ENCODE results near the gene BMF. TPM values are rescaled to one million over a fixed set of nuclear protein-coding genes. Genes with fewer than 3 reads are reported as not detected.

BMF gene
- total and polyA plus RNA-seq, 4 experiments from 2014 or later = 0.55 to 13.7 (median 7.1) TPM

- Histone ChIP-seq H3K9me3 (ENCODE audit: control insufficient read depth in 1 of 2, low read length in 2 of 2) (no peaks in the 10 kb centered on the region), H3K27ac (ENCODE audit: low read depth, low read length) (no peak overlapping the region), H3K36me3 (ENCODE audit: insufficient read depth, low read length) (no peaks in the 10 kb centered on the region), H3K27me3 (ENCODE audit: insufficient read depth, low read length) (no peaks in the 10 kb centered on the region), H3K4me1 (ENCODE audit: insufficient read depth, low read length) (peaks cover 40% of the 10 kb centered on the region), H3K4me3 (ENCODE audit: low read length in 2 of 2) (no peak overlapping the region)
- ChIA-PET POLR2A (ENCODE audit: partially characterized antibody) (interaction anchor here (1.0 to 2.1 kb wide), 5 partner anchors 9 to 44 kb away, joined by 3 to 7 read pairs (median 4); partner anchors contain the start of gene SRP14), CTCF (ENCODE audit: partially characterized antibody) (interaction anchor here (1.0 to 3.1 kb wide), 6 partner anchors 9 to 283 kb away, joined by 3 to 23 read pairs (median 7); no protein-coding TSS in a partner anchor)
- Mint-ChIP-seq H3K4me3 (peak overlapping the region; percentile 17 to 80 (median 70)), H3K27me3 (no peaks in the 10 kb centered on the region), H3K27ac (peak overlapping the region in 6 of 7 donors; percentile 65 to 89 (median 76)), H3K9me3 (no peaks in the 10 kb centered on the region), H3K36me3 (peaks cover 1 to 14% of the 10 kb centered on the region in 2 donors), H3K4me1 (peaks cover 24 to 56% (median 36%) of the 10 kb centered on the region in 4 donors)
- DNase-seq = peak in 3 of 5 donors; percentile 15 to 35 (median 25)
- intact Hi-C loops (cut with micrococcal nuclease) = no loop called here
Measured at GRCh38 chr15:40054855-40055575, 53.7 kb downstream of the BMF start.

DNA sequence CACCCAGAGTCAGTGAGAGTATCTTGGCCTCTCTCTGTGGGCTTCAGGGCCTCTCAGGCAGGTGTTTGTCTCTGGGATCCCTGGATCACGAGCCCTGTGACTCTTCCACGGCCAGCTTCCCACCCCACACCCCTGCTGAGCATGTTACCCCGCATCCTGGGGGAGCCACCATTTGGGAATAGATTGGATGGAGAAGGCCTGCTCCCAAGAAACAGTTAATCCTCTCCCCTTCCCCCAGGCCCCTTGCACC lies 54.1 kb downstream of the BMF start:
- Histone ChIP-seq H3K4me3 (ENCODE audit: low read length in 2 of 2) (no peak overlapping the region), H3K36me3 (ENCODE audit: insufficient read depth, low read length) (no peaks in the 10 kb centered on the region), H3K27ac (ENCODE audit: low read depth, low read length) (no peak overlapping the region), H3K27me3 (ENCODE audit: insufficient read depth, low read length) (no peaks in the 10 kb centered on the region), H3K9me3 (ENCODE audit: control insufficient read depth in 1 of 2, low read length in 2 of 2) (no peaks in the 10 kb centered on the region), H3K4me1 (ENCODE audit: insufficient read depth, low read length) (peaks cover 45% of the 10 kb centered on the region)
- intact Hi-C loops (cut with micrococcal nuclease) = no loop called here
- H3K4me1 Mint-ChIP-seq = peaks cover 25 to 61% (median 39%) of the 10 kb centered on the region in 4 donors
- CTCF ChIA-PET (ENCODE audit: partially characterized antibody) = interaction anchor here (1.0 to 3.1 kb wide), 4 partner anchors 9 to 283 kb away, joined by 3 to 23 read pairs (median 8); no protein-coding TSS in a partner anchor
- no peaks in the 10 kb centered on the region for H3K9me3 Mint-ChIP-seq
- no peaks in the 10 kb centered on the region for H3K27me3 Mint-ChIP-seq
- POLR2A ChIA-PET (ENCODE audit: partially characterized antibody) = interaction anchor here (1.0 to 2.1 kb wide), 5 partner anchors 8 to 44 kb away, joined by 3 to 7 read pairs (median 4); partner anchors contain the start of gene SRP14
- peak overlapping the region in 3 of 8 donors; percentile 17 to 80 (median 65) for H3K4me3 Mint-ChIP-seq
- no peak overlapping the region for H3K27ac Mint-ChIP-seq
- peaks cover 1 to 12% of the 10 kb centered on the region in 2 donors for H3K36me3 Mint-ChIP-seq
- DNase-seq = no peak

- Mint-ChIP-seq H3K9me3 (no peaks in the 10 kb centered on the region), H3K36me3 (peaks cover 1 to 10% of the 10 kb centered on the region in 2 donors), H3K4me3 (peak overlapping the region in 4 of 8 donors; percentile 5 to 57 (median 14)), H3K27me3 (no peaks in the 10 kb centered on the region), H3K27ac (peak overlapping the region in 5 of 7 donors; percentile 0 to 90 (median 72)), H3K4me1 (peaks cover 30 to 66% (median 44%) of the 10 kb centered on the region in 4 donors)
- H3K4me3 ChIP-seq (ENCODE audit: low read length in 2 of 2) = no peak overlapping the region
- H3K27me3 ChIP-seq (ENCODE audit: insufficient read depth, low read length) = no peaks in the 10 kb centered on the region
- no peaks in the 10 kb centered on the region for H3K36me3 ChIP-seq (ENCODE audit: insufficient read depth, low read length)
- POLR2A ChIA-PET (ENCODE audit: partially characterized antibody) = interaction anchor here (1.0 to 2.1 kb wide), 5 partner anchors 8 to 45 kb away, joined by 3 to 7 read pairs (median 4); partner anchors contain the start of gene SRP14
- H3K27ac ChIP-seq (ENCODE audit: low read depth, low read length) = no peak overlapping the region
- intact Hi-C loops (cut with micrococcal nuclease) = no loop called here
- no peaks in the 10 kb centered on the region for H3K9me3 ChIP-seq (ENCODE audit: control insufficient read depth in 1 of 2, low read length in 2 of 2)
- H3K4me1 ChIP-seq (ENCODE audit: insufficient read depth, low read length) = peaks cover 50% of the 10 kb centered on the region
- no peak for DNase-seq
- CTCF ChIA-PET (ENCODE audit: partially characterized antibody) = interaction anchor here (1.0 to 3.1 kb wide), 4 partner anchors 8 to 284 kb away, joined by 3 to 23 read pairs (median 8); no protein-coding TSS in a partner anchor
Measured at GRCh38 chr15:40053831-40054604, 54.7 kb downstream of the BMF start.

DNA sequence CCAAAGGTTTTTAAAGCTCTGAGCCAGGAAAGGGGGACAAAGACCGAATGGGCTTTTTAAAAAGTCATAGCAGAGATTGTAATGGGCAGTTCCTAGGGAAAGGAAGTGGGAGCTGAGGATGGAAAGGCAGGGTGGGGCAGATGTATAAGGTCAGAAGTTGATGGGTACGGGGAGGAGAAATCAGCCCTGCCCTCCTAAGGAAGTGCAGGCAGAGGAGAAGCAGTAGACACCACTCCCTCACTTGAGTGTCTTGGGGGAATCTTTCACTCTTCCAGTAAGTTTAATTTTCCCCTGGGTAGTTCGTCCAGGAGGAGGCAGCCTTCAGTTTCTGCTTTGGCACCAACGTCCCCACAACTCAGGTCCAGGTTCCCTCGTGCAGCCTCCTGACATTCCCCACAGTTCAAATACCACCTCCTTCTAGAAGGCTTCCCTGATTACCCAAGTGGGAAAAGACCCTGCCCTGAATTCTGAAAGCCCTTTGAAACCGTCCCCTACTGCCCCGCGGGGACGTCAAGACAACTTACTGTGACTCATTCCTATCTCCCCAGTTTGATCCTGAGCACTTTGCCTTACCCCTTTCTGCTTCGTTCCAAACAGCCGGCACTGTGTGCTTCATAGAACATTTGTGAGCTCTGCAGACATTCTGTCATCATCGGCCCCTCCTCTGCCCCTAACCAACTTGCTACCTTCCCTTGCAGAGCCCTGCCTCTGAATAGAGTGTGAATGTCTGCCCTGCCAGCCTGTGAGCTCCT lies 55.4 kb downstream of the BMF start:
- DNase-seq = no peak
- Mint-ChIP-seq H3K4me1 (peaks cover 33 to 69% (median 47%) of the 10 kb centered on the region in 4 donors), H3K27me3 (no peaks in the 10 kb centered on the region), H3K27ac (peak overlapping the region in 4 of 7 donors; percentile 10 to 90 (median 85)), H3K4me3 (peak overlapping the region in 4 of 8 donors; percentile 5 to 57 (median 14)), H3K36me3 (peaks cover 1 to 6% of the 10 kb centered on the region in 2 donors), H3K9me3 (no peaks in the 10 kb centered on the region)
- Histone ChIP-seq H3K4me1 (ENCODE audit: insufficient read depth, low read length) (peaks cover 56% of the 10 kb centered on the region), H3K36me3 (ENCODE audit: insufficient read depth, low read length) (no peaks in the 10 kb centered on the region), H3K27me3 (ENCODE audit: insufficient read depth, low read length) (no peaks in the 10 kb centered on the region), H3K4me3 (ENCODE audit: low read length in 2 of 2) (no peak overlapping the region), H3K9me3 (ENCODE audit: control insufficient read depth in 1 of 2, low read length in 2 of 2) (no peaks in the 10 kb centered on the region), H3K27ac (ENCODE audit: low read depth, low read length) (no peak overlapping the region)
- intact Hi-C loops (cut with micrococcal nuclease) = no loop called here
- POLR2A ChIA-PET (ENCODE audit: partially characterized antibody) = interaction anchor here (2.1 kb wide), 1 partner anchor 45 kb away, joined by 7 read pairs; no protein-coding TSS in a partner anchor
- CTCF ChIA-PET (ENCODE audit: partially characterized antibody) = interaction anchor here (1.1 to 3.1 kb wide), 5 partner anchors 7 to 226 kb away, joined by 3 to 23 read pairs (median 9); no protein-coding TSS in a partner anchor

DNA sequence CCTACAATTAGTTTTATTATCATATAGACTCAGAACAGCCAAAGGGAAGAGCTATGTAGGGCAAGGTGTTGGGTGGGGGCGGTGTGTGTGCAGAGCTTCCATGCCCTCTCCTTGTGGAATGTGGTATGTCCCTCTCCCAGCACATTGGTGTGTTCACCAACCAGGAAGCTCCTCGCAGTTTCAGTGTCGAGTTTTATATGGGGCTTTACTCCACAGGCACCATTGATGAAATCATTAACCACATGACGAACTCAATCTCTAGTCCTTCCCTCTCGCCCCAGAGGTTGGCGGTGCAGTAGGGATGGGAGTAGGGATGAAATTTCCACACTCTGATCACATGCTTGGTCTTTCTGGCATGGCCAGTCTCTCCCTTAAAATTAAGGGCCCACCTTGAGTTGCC lies 56.1 kb downstream of the BMF start:
- Mint-ChIP-seq H3K27me3 (no peaks in the 10 kb centered on the region), H3K9me3 (no peaks in the 10 kb centered on the region), H3K4me3 (no peak overlapping the region), H3K27ac (no peak overlapping the region), H3K4me1 (peaks cover 37 to 72% (median 49%) of the 10 kb centered on the region in 4 donors), H3K36me3 (peaks cover under 1 to 1% of the 10 kb centered on the region in 2 donors)
- no peak overlapping the region for H3K4me3 ChIP-seq (ENCODE audit: low read length in 2 of 2)
- intact Hi-C loops (cut with micrococcal nuclease) = no loop called here
- no peak for DNase-seq
- no peaks in the 10 kb centered on the region for H3K36me3 ChIP-seq (ENCODE audit: insufficient read depth, low read length)
- no peak overlapping the region for H3K27ac ChIP-seq (ENCODE audit: low read depth, low read length)
- H3K27me3 ChIP-seq (ENCODE audit: insufficient read depth, low read length) = no peaks in the 10 kb centered on the region
- peaks cover 63% of the 10 kb centered on the region for H3K4me1 ChIP-seq (ENCODE audit: insufficient read depth, low read length)
- ChIA-PET CTCF (ENCODE audit: partially characterized antibody) (interaction anchor here (0.8 to 2.7 kb wide), 5 partner anchors 9 to 226 kb away, joined by 3 to 11 read pairs (median 4); no protein-coding TSS in a partner anchor), POLR2A (ENCODE audit: partially characterized antibody) (interaction anchor here (1.2 kb wide), 1 partner anchor 47 kb away, joined by 4 read pairs; no protein-coding TSS in a partner anchor)
- no peaks in the 10 kb centered on the region for H3K9me3 ChIP-seq (ENCODE audit: control insufficient read depth in 1 of 2, low read length in 2 of 2)

DNA sequence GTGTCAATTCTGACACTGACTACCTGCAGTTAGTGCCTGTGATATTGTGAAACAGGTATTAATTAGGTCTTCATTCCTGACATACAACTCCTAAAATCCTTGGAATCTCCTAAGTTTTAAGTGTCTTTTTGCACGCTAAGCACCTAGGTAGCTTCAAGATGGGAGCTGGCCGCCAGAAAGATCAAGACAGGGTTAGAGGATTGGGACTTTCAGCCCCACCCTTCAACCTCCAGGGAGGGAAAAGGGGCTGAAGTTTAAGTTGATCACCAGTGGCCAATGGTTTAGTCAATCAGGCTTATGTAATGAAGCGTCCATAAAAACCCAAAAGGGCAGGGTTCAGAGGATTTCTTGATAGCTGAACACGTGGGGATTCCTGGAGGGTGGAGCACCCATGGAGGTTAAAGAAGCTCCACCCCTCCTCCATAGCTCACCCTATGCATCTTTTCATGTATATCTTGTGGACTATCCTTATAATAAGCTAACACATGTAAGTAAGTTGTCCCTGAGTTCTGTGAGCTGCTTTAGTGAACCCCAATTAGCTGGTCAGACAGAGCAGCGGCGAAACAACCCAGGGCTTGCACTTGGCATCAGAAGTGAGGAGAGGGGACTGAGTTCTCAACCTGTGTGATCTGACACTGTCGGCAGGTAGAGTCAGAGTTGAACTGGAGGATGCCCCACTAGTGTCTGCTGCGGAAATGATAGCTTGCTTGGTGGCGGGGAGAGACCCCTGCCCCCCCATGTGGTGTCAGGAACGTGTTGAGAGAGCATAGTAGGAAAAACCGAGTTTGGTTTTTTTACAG lies 56.9 kb downstream of the BMF start:
- intact Hi-C loops (cut with micrococcal nuclease) = no loop called here
- no peak overlapping the region for H3K4me3 Mint-ChIP-seq
- H3K9me3 Mint-ChIP-seq = no peaks in the 10 kb centered on the region
- H3K36me3 Mint-ChIP-seq = peaks cover 0 to 1% of the 10 kb centered on the region in 2 donors
- H3K36me3 ChIP-seq (ENCODE audit: insufficient read depth, low read length) = no peaks in the 10 kb centered on the region
- ChIA-PET POLR2A (ENCODE audit: partially characterized antibody) (interaction anchor here (1.2 kb wide), 1 partner anchor 47 kb away, joined by 4 read pairs; no protein-coding TSS in a partner anchor), CTCF (ENCODE audit: partially characterized antibody) (interaction anchor here (0.6 to 2.7 kb wide), 6 partner anchors 8 to 261 kb away, joined by 3 to 11 read pairs (median 4); no protein-coding TSS in a partner anchor)
- H3K4me1 Mint-ChIP-seq = peaks cover 39 to 76% (median 55%) of the 10 kb centered on the region in 4 donors
- peak overlapping the region in 3 of 7 donors; percentile 53 to 81 (median 57) for H3K27ac Mint-ChIP-seq
- H3K27me3 Mint-ChIP-seq = no peaks in the 10 kb centered on the region
- H3K4me3 ChIP-seq (ENCODE audit: low read length in 2 of 2) = no peak overlapping the region
- no peaks in the 10 kb centered on the region for H3K27me3 ChIP-seq (ENCODE audit: insufficient read depth, low read length)
- H3K9me3 ChIP-seq (ENCODE audit: control insufficient read depth in 1 of 2, low read length in 2 of 2) = no peaks in the 10 kb centered on the region
- DNase-seq = no peak
- peaks cover 71% of the 10 kb centered on the region for H3K4me1 ChIP-seq (ENCODE audit: insufficient read depth, low read length)
- H3K27ac ChIP-seq (ENCODE audit: low read depth, low read length) = no peak overlapping the region

All from CD4-positive, alpha-beta memory T cell (primary cell).